GM12878 (cell line): Measurements from ENCODE around the gene CPNE9. TPM values are rescaled to one million over a fixed set of nuclear protein-coding genes. Genes with fewer than 3 reads are reported as not detected.

Source experiments
- BMI1 ChIP-seq: fragments of 450-650 bp; IDR thresholded peaks from 2 replicates; pipeline ENCODE4 v1.6.1; 2016; ENCODE audit warnings: mild to moderate bottlenecking, moderate library complexity, borderline replicate concordance
- CHD1 ChIP-seq: IDR thresholded peaks from 2 replicates; pipeline ENCODE4 v1.6.1; 2012; ENCODE audit warnings: low read depth, low read length, improper control_type of control experiment
- DPF2 ChIP-seq: fragments of 450-650 bp; IDR thresholded peaks from 2 replicates; pipeline ENCODE4 v1.6.1; 2017; ENCODE audit warnings: mild to moderate bottlenecking
- EGR1 ChIP-seq, 2 experiments: IDR thresholded peaks; 1 replicate in 1 of 2; 2 replicates in 1 of 2; pipeline ENCODE4 v1.6.1; 2011 to 2012; ENCODE audit warnings: low read depth in 2 of 2, low read length in 2 of 2, borderline replicate concordance in 1 of 2, mild to moderate bottlenecking in 1 of 2, moderate library complexity in 1 of 2
- FOS ChIP-seq: IDR thresholded peaks from 3 replicates; pipeline ENCODE4 v1.6.1; 2011; ENCODE audit warnings: borderline replicate concordance; ENCODE audit not compliant: insufficient read length; ENCODE audit errors: extremely low read depth
- GABPA ChIP-seq: IDR thresholded peaks from 2 replicates; pipeline ENCODE4 v1.6.1; 2014; ENCODE audit warnings: antibody characterized with exemption, low read depth, mild to moderate bottlenecking, inconsistent platforms
- IKZF2 ChIP-seq, 2 experiments: fragments of 450-650 bp; IDR thresholded peaks; 2 replicates each; pipeline ENCODE4 v1.6.1; 2017; ENCODE audit warnings: mild to moderate bottlenecking in 2 of 2, moderate library complexity in 2 of 2
- IRF3 ChIP-seq: fragments of 450-650 bp; IDR thresholded peaks from 2 replicates; pipeline ENCODE4 v1.6.1; 2014; ENCODE audit warnings: mild to moderate bottlenecking
- JUNB ChIP-seq: IDR thresholded peaks from 2 replicates; pipeline ENCODE4 v1.6.1; 2016; ENCODE audit warnings: antibody characterized with exemption, mild to moderate bottlenecking
- KDM1A ChIP-seq: fragments of 200-600 bp; sonication (generic); IDR thresholded peaks from 2 replicates; pipeline ENCODE4 v1.6.1; 2016; ENCODE audit warnings: borderline replicate concordance
- MEF2B ChIP-seq: fragments of 450-650 bp; IDR thresholded peaks from 2 replicates; pipeline ENCODE4 v1.6.1; 2018; ENCODE audit warnings: mild to moderate bottlenecking, moderate library complexity; ENCODE audit not compliant: partially characterized antibody, poor library complexity, severe bottlenecking
- MXI1 ChIP-seq: fragments of 150-350 bp; IDR thresholded peaks from 2 replicates; pipeline ENCODE4 v1.6.1; 2011; ENCODE audit warnings: low read depth, mild to moderate bottlenecking, inconsistent platforms, low read length, improper control_type of control experiment
- NFYB ChIP-seq: IDR thresholded peaks from 2 replicates; pipeline ENCODE4 v1.6.1; 2011; ENCODE audit warnings: low read depth, mild to moderate bottlenecking, low read length, improper control_type of control experiment, moderate library complexity; ENCODE audit not compliant: insufficient read depth
- NR2F1 ChIP-seq: fragments of 450-650 bp; conservative IDR thresholded peaks from 2 replicates; pipeline ENCODE4 v1.6.1; 2017; ENCODE audit warnings: mild to moderate bottlenecking
- NRF1 ChIP-seq: conservative IDR thresholded peaks from 2 replicates; pipeline ENCODE4 v1.6.1; 2011; ENCODE audit warnings: mild to moderate bottlenecking, low read depth, low read length, improper control_type of control experiment
- RBBP5 ChIP-seq: fragments of 200-600 bp; sonication (generic); conservative IDR thresholded peaks from 2 replicates; pipeline ENCODE4 v1.6.1; 2016
- RELB ChIP-seq: fragments of 450-650 bp; IDR thresholded peaks from 2 replicates; pipeline ENCODE4 v1.6.1; 2017; ENCODE audit warnings: low read depth, mild to moderate bottlenecking, moderate library complexity
- RUNX3 ChIP-seq: IDR thresholded peaks from 2 replicates; pipeline ENCODE4 v1.6.1; 2012; ENCODE audit warnings: low read length, inconsistent platforms
- SMARCA5 ChIP-seq: fragments of 450-650 bp; IDR thresholded peaks from 2 replicates; pipeline ENCODE4 v1.6.1; 2017; ENCODE audit warnings: mild to moderate bottlenecking
- TAF1 ChIP-seq: IDR thresholded peaks from 2 replicates; pipeline ENCODE4 v1.6.1; 2011; ENCODE audit warnings: mild to moderate bottlenecking, low read depth, low read length, borderline replicate concordance
- WRNIP1 ChIP-seq: IDR thresholded peaks from 2 replicates; pipeline ENCODE4 v1.6.1; 2011; ENCODE audit warnings: low read depth, low read length, improper control_type of control experiment, borderline replicate concordance
- polyA plus RNA-seq, 11 experiments: library from polyadenylated mRNA; depleted of rRNA in 4 of 11; unstranded in 6 of 11; stranded (reverse) in 5 of 11; fragments of >200 nt; fragmentation: Nextera tagmentation in 4 of 11; fragmentation: Illumina TruSeq in 1 of 11; extraction: Ambion mirVana in 4 of 11; extraction: Trizol in 1 of 11; gene quantifications; 1 replicate in 1 of 11; 2 replicates in 10 of 11; pipeline versions ENCODE4 v1.2.1 to v1.2.3, GENCODE V29; 2011 to 2016; ENCODE audit warnings: inconsistent platforms in 2 of 11, missing spikeins in 2 of 11, low read depth in 1 of 11
- total RNA-seq, 4 experiments: library from RNA; depleted of rRNA in 3 of 4; stranded (reverse); fragments of >200 nt in 3 of 4; fragmentation: Illumina TruSeq in 1 of 4; extraction: Trizol in 1 of 4; gene quantifications; 2 replicates each; pipeline versions ENCODE4 v1.2.1 to v1.2.3, GENCODE V29; 2013 to 2021
- TF ChIP-seq, protein P1 (sequence below): fragments of 150-350 bp; IDR thresholded peaks from 2 replicates; pipeline ENCODE4 v1.6.1; 2014; ENCODE audit warnings: mild to moderate bottlenecking, low read depth, low read length
- TF ChIP-seq, protein P2 (sequence below), 3 experiments: IDR thresholded peaks in 2 of 3; conservative IDR thresholded peaks in 1 of 3; 2 replicates each; pipeline ENCODE4 v1.5.1; 2011; ENCODE audit warnings: low read depth in 3 of 3, low read length in 3 of 3, mild to moderate bottlenecking in 3 of 3, control low read depth in 2 of 3, moderate library complexity in 2 of 3, inconsistent platforms in 1 of 3, mixed read lengths in 1 of 3; ENCODE audit not compliant: control insufficient read depth in 2 of 3, insufficient read depth in 1 of 3; ENCODE audit errors: extremely low read depth in 1 of 3

Gene CPNE9
- total and polyA plus RNA-seq, 10 of the 15 experiments (the other 5 are each of a cell fraction or from before 2014, with no cell fraction given) = 0.02 to 0.12 (median 0.05) TPM; not detected in 7

- peak; percentile 42; the same call in 1 of the 2 replicates for TF ChIP-seq RELB
- peak; percentile 93 for TF ChIP-seq RUNX3
- TF ChIP-seq, protein P1, sequence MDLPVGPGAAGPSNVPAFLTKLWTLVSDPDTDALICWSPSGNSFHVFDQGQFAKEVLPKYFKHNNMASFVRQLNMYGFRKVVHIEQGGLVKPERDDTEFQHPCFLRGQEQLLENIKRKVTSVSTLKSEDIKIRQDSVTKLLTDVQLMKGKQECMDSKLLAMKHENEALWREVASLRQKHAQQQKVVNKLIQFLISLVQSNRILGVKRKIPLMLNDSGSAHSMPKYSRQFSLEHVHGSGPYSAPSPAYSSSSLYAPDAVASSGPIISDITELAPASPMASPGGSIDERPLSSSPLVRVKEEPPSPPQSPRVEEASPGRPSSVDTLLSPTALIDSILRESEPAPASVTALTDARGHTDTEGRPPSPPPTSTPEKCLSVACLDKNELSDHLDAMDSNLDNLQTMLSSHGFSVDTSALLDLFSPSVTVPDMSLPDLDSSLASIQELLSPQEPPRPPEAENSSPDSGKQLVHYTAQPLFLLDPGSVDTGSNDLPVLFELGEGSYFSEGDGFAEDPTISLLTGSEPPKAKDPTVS = no peak
- TF ChIP-seq EGR1 (IDR thresholded peaks at IDR 0.05; ENCODE audit: borderline replicate concordance in 1 of 2, low read depth in 2 of 2, low read length in 2 of 2) = peak in 1 of 2 experiments; percentile 87; a peak in 2 of 3 replicates
- no peak for TF ChIP-seq IRF3
- no peak for TF ChIP-seq JUNB
- TF ChIP-seq FOS = peak; percentile 16
- TF ChIP-seq NRF1 = peak; percentile 5; the same call in 1 of the 2 replicates
- TF ChIP-seq NFYB = peak; percentile 91
- TF ChIP-seq MEF2B = peak; percentile 49
- TF ChIP-seq, protein P2, sequence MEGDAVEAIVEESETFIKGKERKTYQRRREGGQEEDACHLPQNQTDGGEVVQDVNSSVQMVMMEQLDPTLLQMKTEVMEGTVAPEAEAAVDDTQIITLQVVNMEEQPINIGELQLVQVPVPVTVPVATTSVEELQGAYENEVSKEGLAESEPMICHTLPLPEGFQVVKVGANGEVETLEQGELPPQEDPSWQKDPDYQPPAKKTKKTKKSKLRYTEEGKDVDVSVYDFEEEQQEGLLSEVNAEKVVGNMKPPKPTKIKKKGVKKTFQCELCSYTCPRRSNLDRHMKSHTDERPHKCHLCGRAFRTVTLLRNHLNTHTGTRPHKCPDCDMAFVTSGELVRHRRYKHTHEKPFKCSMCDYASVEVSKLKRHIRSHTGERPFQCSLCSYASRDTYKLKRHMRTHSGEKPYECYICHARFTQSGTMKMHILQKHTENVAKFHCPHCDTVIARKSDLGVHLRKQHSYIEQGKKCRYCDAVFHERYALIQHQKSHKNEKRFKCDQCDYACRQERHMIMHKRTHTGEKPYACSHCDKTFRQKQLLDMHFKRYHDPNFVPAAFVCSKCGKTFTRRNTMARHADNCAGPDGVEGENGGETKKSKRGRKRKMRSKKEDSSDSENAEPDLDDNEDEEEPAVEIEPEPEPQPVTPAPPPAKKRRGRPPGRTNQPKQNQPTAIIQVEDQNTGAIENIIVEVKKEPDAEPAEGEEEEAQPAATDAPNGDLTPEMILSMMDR (IDR thresholded peaks at IDR 0.05 in 2 of 3, conservative IDR thresholded peaks at IDR 0.05 in 1 of 3; ENCODE audit: control insufficient read depth in 2 of 3, extremely low read depth in 1 of 3, insufficient read depth in 1 of 3, low read depth in 3 of 3, low read length in 3 of 3) = no peak
- TF ChIP-seq SMARCA5 = 0 out of 2 replicates have a peak, but pooled peaks have one; percentile 47
- TF ChIP-seq MXI1 = peak; percentile 72
- peak; percentile 79 for TF ChIP-seq GABPA
- peak; percentile 32; the same call in 1 of the 2 replicates for TF ChIP-seq NR2F1
- TF ChIP-seq DPF2 = peak; percentile 24; the same call in 1 of the 2 replicates
- TF ChIP-seq KDM1A = no peak
- TF ChIP-seq IKZF2 (IDR thresholded peaks at IDR 0.05) = peak; percentile 38 to 41; a peak in 1 of 4 replicates
- TF ChIP-seq WRNIP1 = no peak
- 0 out of 2 replicates have a peak, but pooled peaks have one; percentile 37 for TF ChIP-seq CHD1
- no peak for TF ChIP-seq RBBP5
- no peak for TF ChIP-seq BMI1
- peak; percentile 49; the same call in 1 of the 2 replicates for TF ChIP-seq TAF1
These were observed 46.3 kb downstream of the CPNE9 start, which contains the start of gene OGG1 (continued) for GRCh38 chr3:9749645-9750555.
